Left renal pelvis (tissue), 4 donors: ENCODE data around the gene RBP3. TPM values are rescaled to one million over a fixed set of nuclear protein-coding genes. Genes with fewer than 3 reads are reported as not detected.
"Not testable (repeated sequence)": the region's sequence is repeated elsewhere in the genome, so short reads cannot be mapped to it uniquely, and the experiment has no call there.

ENCODE experiments used
- DNase-seq, 4 donors: peaks; one replicate each; pipeline ENCODE4 v3.0.0-alpha.2; 2013; ENCODE audit warnings: low read depth in 4 of 4, low spot score in 3 of 4
- polyA plus RNA-seq, 4 donors: library from polyadenylated mRNA; unstranded; fragments of 120-200 nt; gene quantifications; one replicate each; pipeline ENCODE4 v1.2.1, GENCODE V29; 2013; ENCODE audit not compliant: insufficient read length in 4 of 4

The RBP3 gene
- polyA plus RNA-seq, 4 donors, result 0.04 to 0.11 (median 0.08) TPM

DNA sequence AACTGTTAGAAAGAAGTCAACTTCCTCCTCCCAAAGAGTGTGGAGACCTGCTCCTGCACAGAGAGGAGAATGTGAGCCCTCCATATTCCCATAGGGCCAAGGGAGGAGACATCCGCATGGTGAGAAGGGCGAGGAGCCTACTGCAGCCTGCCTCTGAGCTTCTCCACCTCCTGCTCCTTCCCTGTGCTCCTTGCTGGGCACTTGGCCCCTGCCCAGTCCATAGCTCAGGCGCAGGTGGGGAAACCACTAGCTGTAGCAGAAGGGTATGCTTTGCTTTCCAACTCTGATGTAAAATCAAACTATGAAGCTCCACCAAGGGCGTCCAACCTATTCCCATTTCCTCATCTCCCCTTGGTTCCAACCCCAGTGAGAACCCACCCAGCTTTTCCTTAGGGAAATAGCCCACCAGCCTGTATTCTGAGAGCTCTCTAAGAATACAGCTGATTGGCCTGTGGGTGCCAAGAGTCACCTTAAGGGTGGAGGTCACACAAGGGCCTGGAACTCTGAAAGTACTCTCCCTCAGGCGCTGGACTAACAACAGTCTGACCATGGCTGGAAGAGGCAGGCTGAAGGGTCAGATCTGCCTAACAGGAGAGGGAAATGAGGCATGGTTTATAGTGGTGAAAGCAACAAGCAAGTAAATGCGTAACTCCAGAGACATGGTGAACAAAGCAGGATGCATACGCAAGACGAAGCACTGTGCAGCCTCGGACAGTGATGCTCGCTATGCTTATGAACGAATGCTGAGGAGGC, 22.0 kb downstream of the RBP3 start:
- no peak for DNase-seq

GRCh38 chr10:47370878-47371277, 22.7 kb downstream of the RBP3 start:
- no peak for DNase-seq

DNA sequence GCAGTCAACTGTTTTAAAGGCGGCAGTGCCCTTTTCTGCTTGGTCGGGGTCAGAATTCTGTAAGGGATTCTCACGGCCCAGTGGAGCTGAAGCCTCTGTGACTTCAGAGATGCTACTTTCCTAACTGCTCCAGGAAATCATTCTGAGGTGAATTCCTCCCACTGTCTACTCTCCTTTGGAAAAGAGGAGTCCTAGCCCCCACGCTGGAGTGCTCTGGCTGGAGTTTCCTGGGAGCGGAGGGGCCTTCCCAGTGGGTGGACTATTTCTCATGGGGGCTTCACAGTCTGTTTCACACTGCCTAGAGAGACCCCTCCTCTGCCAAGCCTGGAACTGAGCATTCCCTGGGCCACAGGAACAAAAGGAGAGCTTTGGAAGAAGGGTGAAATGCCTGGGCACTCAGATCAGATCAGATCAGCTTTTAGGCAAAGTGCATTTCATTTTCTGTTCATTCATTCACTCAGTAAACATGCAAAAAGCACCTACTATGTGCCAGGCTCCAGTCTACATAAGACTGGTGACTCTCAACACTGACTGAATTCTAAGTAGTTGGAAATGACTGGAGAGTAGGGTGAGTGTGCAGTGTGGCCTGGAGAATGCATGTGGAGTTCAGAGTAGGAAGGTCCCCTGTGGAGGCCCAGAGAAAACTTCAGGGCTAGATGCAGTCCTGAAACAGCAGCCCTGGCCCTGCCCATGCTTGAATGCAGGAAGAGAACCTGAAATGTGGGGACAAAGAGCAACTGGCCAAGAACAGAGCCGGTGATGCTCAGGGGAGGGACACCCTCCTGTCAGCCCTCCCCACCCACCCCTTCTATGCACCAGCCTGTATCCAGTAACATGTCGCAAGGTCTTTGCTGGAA, 23.7 kb downstream of the RBP3 start:
- DNase-seq, result no peak

DNA sequence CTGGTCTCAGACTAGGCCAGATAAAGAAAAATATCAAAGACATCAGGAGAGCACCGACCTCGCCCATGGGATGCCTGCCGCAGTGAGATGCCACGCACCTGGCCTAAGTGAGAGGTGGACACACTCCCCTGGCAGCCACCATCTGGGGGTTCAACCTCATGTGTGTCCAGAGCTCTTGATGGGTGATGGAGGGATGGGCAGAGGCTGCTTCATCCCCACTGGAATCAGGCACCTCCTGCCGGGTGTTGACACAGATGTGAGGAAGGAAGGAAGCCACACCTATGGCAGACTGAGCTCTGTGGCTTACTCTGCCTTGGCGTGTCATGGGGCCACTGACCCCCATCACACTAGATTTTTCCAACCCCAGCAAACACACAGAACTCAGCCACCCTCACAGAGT, 24.6 kb downstream of the RBP3 start:
- no peak for DNase-seq

GRCh38 chr10:47374611-47375536, 26.7 kb downstream of the RBP3 start:
- no peak for DNase-seq

DNA sequence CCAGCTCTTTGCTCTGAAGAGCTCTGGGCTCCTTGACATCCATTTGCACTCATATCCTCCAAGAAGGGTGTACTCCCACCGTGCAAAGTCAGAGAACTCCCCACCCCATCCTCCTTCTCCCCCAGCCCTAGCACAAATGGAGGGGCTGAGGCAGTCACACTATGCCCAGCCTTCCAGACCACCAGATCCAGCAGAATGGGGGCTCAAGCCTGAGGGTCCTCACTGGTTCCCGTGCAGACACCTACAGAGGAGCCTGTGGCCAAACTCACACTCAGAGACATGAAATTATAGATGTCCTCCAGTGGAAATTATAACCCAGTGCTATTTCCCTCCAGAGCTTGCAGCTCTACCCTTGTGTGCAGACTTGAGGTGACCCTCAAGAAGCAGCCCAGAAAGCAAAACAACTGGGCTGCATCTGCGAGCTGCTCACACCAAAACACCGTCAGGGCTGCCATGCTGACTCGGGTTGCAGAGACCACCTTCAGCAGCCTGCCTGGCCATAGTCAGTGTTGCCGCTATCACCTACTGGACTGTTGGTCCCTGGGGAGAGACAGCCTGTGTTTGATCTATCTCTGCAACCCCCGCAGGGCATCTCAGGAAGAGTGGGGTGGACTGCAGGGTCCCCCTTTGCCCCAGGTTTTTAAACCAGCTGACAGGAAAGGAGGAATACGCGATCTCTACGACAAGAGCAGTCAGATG, 28.5 kb downstream of the RBP3 start:
- no peak for DNase-seq

DNA sequence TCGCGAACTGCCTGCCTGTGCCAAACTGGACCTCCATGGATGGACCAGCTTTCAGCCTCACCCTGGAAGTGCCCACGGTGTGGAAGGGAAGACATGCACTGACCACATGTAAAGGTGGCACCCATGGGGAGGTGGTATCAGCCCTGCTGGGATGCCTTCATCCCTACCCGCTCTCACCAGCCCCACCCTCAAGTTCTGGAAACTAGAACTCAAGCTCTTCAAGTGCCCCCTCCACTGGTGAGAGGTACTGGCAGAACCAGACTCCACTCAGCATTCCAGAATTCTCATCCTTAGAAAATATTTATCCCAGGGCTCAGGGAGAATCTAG, 30.0 kb downstream of the RBP3 start:
- DNase-seq, result no peak

DNA sequence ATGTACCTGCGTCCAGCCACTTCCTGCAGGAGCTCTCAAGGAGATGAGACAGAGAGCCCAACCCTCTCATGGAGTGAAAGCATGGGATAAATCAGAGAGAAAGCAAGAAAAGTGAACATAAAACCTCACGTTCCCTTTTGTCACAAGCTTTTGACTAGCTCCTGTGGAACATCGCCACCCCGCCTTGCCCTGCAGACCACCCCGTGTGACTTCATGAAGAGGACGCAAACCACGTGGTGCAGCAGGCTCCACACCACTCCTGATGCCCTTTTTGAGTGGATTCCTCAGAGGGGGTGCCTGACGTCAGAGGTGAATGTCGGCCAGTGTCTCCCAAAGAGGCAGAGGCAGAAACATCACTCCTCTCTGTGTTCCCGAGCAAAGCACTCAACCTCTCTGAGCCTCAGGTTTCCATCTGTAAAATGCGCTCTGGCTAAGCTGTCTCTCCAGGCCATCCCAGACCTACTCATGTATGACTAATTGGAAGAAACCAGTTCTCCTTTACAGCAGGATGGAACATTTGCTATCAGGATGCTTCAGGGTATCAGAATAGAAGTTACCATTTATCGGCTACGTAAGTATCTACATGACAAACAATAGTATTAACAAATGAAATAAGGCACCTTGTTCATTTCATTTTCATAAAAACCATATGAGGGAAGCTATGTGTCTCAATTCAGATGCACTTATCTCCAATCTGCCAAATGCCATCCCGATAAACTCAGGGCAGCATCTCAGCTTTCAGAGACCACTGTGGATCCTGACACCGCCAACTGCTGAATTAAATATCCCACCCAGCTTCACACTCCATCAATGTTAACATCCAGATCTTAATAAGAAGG, 30.7 kb downstream of the RBP3 start:
- no peak for DNase-seq

- no peak for DNase-seq
Measured at GRCh38 chr10:47379445-47379785, 31.3 kb downstream of the RBP3 start.

- no peak for DNase-seq
Measured at GRCh38 chr10:47379901-47380300, 31.7 kb downstream of the RBP3 start.

DNA sequence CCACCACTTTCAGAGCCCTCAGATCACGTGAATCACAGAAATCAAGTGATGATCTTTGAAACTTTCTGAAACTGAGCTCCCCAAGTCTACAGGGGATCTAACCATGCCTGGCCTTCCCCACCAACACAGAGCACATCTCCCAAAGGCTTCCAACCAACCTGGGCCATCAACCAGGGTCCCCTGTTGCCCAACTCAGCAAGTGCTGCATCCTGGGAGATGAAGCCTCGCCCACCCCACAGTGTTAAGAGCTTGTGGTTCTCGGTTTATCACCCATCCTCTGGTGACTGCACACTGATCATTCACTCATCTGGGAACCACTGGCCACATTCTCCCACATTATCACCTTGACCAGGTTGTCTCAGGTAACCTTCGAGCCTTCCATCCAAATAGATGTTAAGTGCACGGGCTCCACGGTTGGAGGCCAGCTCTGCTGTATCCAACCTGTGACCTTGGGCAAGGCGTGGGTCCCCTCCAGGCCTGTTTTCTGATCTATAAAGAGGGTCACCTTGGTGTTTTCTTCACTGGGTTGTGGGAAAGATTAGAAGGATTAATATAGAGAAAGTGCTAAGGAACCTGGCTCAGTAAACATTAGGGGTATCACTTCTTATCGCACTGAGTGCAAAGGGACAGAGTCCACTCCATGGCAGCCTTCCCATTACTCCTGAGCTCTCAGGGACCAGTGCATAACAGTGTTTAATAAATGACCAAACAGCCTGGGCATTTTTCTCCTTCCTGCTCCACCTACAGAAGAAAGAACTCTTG, 32.4 kb downstream of the RBP3 start:
- DNase-seq, result no peak

GRCh38 chr10:47381103-47381395, 32.9 kb downstream of the RBP3 start:
- no peak for DNase-seq

DNA sequence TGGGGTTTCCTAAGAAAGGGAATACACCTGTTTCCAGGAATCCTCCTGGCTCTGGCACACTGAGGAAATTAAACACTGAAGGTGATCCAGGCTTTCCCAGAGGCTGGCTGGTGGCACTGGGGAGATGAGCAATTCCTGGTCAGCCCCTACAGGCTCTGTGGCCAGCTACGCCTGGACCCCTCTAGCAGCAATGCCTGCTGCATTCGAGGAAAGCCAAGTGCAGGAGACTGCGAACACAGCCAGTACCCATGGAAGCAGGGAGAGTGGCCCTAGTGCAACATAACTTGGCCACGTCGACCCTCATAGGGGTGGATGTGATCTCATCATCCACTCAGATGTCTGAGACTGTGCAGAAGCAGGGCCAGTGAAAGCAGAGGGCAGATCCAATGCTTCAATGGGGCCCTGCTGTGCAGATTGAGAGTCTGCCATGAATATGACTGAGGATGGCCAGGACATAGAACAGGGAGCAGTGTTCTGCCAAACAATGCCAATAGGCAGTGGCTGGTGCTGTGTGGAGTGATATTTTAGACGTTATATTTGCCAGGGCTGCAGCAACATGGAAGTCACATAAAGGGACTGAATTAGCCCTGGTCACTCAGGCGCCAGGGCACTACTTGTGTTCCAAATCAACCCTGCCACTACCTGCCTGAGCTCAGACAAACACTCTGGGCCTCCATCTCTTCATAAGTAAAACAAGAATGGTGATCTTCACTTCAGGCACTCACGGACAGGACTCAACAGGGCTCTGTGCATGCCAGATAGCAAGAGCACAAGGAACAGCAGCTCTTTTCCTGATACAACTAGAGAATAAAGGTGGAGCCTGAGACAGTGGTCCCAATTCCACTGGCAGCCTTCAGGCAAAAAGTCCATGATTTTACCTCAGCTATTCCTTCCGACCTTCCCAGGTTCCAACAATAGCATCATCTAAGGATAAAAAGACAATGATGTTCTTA, 33.5 kb downstream of the RBP3 start:
- no peak for DNase-seq

- DNase-seq, result no peak
Measured at GRCh38 chr10:47383261-47384147, 35.3 kb downstream of the RBP3 start.

DNA sequence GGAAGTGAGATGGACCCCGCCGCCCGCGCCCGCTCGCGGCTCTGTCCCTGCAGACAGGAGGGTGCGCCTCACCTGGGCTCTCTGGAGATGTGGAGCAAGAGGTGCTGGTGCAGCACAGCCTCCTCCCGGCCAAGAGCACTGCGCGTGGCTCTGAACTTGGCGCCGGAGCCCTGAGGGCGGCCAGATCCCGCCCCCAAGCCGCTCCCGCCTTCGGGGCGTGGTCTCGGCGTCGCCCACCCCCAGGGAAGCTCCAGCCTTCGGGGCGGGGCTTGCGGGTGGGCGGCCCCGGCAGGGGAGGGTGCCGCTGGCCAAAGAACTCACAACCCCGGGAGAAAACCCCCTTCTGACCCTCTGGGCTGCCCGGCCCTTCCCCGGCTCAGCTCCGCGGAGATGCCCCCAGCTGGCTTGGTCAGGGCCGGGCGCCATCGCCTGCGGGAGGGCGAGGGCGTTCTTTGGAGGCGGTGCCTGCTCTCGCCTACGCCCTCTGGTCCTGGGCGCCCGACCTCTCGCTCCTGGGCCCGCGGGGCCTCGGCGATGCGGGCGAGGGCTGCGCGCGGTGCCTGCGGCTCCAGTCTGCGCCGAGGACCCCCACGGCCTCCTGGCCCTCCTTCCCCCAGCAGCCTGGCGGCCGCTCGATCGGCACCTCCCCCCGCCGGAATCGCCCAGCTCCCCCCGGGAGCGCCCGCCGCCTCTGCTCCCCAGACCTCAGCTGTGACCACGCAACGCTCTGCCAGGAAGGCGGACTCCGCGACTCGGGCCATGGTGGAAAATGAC, 36.2 kb downstream of the RBP3 start, which contains the start of gene ZNF488:
ZNF488 (minus strand) TSS at position 146 of the 774 bp plus-strand sequence. CDS start 15,464 bp downstream, outside the sequence.
- DNase-seq, result peak; percentile 62 to 71 (median 70)

DNA sequence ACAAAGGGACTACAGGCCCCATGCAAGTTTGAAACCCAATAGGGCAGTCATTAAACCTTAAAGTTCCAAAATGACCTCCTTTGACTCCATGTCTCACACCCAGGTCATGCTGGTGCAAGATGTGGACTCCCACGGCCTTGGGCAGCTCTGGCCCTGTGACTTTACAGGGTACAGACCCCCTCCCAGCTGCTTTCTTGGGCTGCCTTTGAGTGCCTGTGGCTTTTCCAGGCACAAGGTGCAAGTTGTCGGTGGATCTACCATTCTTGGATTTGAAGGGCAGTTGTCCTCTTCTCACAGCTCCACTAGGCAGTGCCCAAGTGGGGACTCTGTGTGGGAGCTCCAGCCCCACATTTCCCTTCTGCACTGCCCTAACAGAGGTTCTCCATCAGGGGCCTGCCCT, 37.9 kb downstream of the RBP3 start:
- not testable (repeated sequence) for DNase-seq
